AG09319 (cell line): ENCODE measurements around the gene STAG1.
A peak's percentile ranks its signal among the peaks of the same experiment; 100 is the strongest.
"Not testable (repeated sequence)": the region's sequence is repeated elsewhere in the genome, so short reads cannot be mapped to it uniquely, and the experiment has no call there.

Experiments used
- DNase-seq: peaks from one replicate; pipeline ENCODE4 v3.0.0-alpha.2; 2010; ENCODE audit warnings: low read depth; ENCODE audit errors: extremely low read depth
- TF ChIP-seq, protein P1 (sequence below): IDR thresholded peaks from 2 replicates; pipeline ENCODE4 v1.5.1; 2011; ENCODE audit warnings: low read depth, mild to moderate bottlenecking, inconsistent platforms, low read length, moderate library complexity

The STAG1 gene

DNA sequence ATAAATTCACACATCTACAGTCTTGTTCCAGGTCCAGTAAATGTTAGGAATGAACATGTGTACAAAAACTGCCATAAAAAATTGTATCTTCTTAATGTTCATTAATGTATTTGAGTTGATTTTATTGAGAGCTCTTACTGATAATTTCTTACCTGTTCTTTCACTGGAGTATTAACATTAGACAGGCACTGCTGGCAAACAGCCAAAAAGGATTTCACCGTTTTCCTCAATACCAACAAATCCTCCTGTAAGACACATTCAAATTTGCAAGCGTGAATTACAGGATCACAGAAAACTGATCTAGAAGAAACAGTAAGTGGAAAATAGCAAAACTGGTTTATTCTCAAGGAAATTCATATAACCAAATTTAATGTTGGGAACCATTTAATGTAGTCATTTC, 374.7 kb downstream of the STAG1 start:
- no peak for DNase-seq
- TF ChIP-seq, protein P1, sequence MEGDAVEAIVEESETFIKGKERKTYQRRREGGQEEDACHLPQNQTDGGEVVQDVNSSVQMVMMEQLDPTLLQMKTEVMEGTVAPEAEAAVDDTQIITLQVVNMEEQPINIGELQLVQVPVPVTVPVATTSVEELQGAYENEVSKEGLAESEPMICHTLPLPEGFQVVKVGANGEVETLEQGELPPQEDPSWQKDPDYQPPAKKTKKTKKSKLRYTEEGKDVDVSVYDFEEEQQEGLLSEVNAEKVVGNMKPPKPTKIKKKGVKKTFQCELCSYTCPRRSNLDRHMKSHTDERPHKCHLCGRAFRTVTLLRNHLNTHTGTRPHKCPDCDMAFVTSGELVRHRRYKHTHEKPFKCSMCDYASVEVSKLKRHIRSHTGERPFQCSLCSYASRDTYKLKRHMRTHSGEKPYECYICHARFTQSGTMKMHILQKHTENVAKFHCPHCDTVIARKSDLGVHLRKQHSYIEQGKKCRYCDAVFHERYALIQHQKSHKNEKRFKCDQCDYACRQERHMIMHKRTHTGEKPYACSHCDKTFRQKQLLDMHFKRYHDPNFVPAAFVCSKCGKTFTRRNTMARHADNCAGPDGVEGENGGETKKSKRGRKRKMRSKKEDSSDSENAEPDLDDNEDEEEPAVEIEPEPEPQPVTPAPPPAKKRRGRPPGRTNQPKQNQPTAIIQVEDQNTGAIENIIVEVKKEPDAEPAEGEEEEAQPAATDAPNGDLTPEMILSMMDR, result no peak

DNA sequence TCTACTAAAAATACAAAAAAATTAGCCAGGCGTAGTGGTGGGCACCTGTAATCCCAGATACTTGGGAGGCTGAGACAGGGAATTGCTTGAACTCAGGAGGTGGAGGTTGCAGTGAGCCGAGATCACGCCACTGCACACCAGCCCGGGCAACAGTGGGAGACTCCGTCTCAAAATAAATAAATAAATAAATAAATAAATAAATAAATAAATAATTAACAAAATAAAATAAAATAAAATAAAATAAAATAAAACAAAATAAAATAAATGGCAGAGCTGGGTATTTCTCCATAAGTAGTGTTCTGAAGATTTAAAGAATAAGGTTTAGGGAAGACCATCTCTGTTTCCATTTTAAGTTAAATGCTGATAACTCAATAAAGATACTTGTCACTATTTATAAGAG, 376.4 kb downstream of the STAG1 start:
- not testable (repeated sequence) for DNase-seq

DNA sequence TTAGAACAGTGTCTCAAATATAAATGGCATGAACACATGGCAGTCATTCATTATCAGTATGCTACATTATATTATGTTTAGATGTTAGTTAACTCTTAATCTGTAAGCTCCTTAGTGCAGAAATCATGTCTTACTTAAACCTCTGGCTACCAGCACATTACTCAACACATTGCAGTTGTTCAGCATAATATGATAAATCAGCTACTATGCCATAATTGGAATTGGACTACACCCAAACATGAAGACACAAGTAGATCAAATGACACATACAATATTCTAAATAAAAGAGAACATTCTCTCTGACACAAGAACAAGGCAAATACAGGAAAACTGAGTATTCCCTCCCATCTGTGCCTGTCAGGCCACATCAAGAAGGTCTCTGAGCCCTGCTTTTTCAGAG, 385.9 kb downstream of the STAG1 start:
- no peak for DNase-seq
- TF ChIP-seq, protein P1, result no peak

DNA sequence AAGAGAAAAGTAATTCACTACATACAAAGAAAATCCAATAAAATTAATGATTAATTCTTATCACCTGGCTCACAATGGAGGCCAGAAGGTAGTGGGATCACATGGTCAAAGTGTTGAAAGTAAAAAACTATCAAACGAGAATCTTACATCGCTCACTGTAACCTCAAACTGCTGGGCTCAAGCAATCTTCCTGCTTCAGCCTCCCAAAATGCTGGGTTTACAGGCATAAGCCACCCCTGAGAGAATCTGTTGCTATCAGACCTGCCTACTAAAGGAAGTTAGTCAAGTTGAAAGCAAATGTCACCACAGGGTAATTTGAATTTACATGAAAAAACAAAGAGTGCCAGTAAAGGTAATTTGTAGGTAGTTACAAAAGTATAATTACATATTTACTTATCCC, 398.7 kb downstream of the STAG1 start:
- TF ChIP-seq, protein P1, result no peak
- no peak for DNase-seq

DNA sequence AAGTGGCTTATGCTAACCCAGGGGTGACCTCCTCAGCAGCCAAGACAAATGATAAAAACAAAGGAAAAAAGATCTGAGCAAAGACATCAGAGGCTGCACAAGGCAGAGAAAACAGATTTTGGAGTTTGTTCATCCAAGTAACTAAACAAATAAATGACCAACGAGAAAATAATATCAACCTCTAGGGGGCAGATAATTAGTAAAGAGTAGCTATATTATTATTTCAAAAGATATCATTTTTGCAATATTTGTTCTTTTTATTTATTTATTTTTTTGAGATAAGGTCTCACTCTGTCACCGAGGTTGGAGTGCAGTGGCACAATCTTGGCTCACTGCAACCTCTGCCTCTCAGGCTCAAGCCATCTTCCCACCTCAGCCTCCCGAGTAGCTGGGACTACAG, 400.3 kb downstream of the STAG1 start:
- DNase-seq, result no peak
- TF ChIP-seq, protein P1, result no peak

DNA sequence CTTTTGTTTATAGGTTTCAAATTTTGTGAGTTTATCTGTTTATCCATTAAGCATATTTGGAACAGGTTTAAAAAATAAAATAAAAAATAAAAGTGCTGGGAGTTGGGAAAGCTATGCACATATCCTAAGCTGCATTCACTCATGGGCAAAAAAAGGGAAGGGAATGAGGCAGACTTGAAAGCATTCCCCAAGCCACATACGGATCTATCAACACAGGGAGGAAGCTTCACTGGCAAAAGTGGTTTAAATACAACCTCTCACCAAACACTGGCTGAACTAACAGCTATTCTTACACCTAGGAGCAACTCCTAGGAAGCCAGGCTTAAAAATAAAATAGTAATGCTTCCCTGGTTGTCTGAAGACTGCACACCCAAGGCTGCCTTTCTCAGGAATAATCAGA, 400.8 kb downstream of the STAG1 start:
- TF ChIP-seq, protein P1, result no peak
- DNase-seq, result no peak

DNA sequence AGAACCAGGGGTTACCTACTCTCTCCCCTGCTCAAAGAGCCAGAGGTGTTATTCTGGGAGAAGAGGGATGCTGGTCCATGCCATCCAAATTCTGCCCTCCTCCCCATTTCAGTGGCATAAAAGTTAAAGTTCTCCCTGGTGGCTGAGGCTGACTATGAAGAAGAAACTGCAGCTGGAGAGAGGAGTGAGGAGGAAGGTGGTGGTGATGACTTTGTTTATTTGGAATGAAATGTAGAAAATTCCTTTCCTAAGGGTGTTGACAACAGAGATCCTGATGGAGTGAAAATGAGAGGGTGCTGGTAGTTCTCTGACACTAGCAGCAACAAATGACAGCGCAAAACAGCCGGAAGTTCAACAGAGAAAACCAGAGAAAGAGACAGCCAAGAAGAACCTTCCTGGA, 401.6 kb downstream of the STAG1 start:
- DNase-seq, result no peak
- TF ChIP-seq, protein P1, result no peak

DNA sequence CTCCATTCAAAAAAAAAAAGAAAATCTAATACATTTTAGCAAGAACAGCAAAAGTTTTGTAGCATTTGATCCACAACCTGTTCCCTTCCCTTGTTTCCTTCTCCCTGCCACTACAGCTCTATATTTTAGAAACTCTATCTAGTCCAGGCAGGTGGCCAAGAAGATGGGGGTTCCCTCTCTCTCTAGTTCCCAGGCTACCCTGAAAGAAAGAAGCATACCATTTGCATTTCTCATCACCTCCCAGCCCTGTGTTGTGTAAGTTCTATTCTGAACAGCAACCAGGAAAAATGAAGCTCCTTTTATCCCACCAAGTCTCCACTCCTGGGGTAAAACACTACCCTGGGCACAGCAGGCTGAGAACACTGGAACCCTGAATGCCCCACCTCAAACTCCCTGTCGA, 402.0 kb downstream of the STAG1 start:
- peak; percentile 89 for DNase-seq
- TF ChIP-seq, protein P1, result no peak
